H1 (cell line): ENCODE measurements around the gene AHNAK2.

Experiments
- EZH2 ChIP-seq: fragments of 200-600 bp; sonication (generic); IDR thresholded peaks from 2 replicates; pipeline ENCODE4 v1.7.1; 2012; ENCODE audit warnings: low read depth, mild to moderate bottlenecking, moderate library complexity, low read length, inconsistent platforms; ENCODE audit not compliant: severe bottlenecking
- MAFK ChIP-seq: IDR thresholded peaks from 2 replicates; pipeline ENCODE4 v1.6.1; 2012; ENCODE audit warnings: low read depth, mild to moderate bottlenecking, improper control_type of control experiment, low read length
- POLR2A ChIP-seq, 2 experiments: IDR thresholded peaks; 1 replicate in 1 of 2; 2 replicates in 1 of 2; pipeline ENCODE4 v1.6.1; 2011; ENCODE audit warnings: low read depth in 2 of 2, low read length in 2 of 2, mild to moderate bottlenecking in 2 of 2; ENCODE audit errors: control extremely low read depth in 1 of 2
- POLR2AphosphoS5 ChIP-seq: IDR thresholded peaks from 2 replicates; pipeline ENCODE4 v1.6.1; 2011; ENCODE audit warnings: low read depth, low read length
- RNF2 ChIP-seq: fragments of 200-900, 300-1000 bp; sonication (generic); IDR thresholded peaks from 2 replicates; pipeline ENCODE4 v1.7.1; 2016; ENCODE audit warnings: borderline replicate concordance, low read depth, mild to moderate bottlenecking, antibody characterized with exemption, low read length; ENCODE audit not compliant: poor library complexity, severe bottlenecking; ENCODE audit errors: missing control alignments
- SUZ12 ChIP-seq: fragments of 200-600 bp; sonication (generic); IDR thresholded peaks from 2 replicates; pipeline ENCODE4 v1.6.1; 2012; ENCODE audit warnings: mild to moderate bottlenecking, inconsistent platforms, low read length, moderate library complexity, mixed read lengths
- TF ChIP-seq, protein P1 (sequence below): IDR thresholded peaks from 2 replicates; pipeline ENCODE4 v1.6.1; 2012; ENCODE audit warnings: inconsistent platforms
- TF ChIP-seq, protein P2 (sequence below), 3 experiments: IDR thresholded peaks; 1 replicate in 2 of 3; 2 replicates in 1 of 3; pipeline versions ENCODE4 v1.5.1 to v1.6.1; 2011; ENCODE audit warnings: low read length in 3 of 3, mild to moderate bottlenecking in 3 of 3, inconsistent platforms in 2 of 3, low read depth in 1 of 3, moderate library complexity in 1 of 3; ENCODE audit not compliant: insufficient read depth in 1 of 3; ENCODE audit errors: control extremely low read depth in 1 of 3

DNA sequence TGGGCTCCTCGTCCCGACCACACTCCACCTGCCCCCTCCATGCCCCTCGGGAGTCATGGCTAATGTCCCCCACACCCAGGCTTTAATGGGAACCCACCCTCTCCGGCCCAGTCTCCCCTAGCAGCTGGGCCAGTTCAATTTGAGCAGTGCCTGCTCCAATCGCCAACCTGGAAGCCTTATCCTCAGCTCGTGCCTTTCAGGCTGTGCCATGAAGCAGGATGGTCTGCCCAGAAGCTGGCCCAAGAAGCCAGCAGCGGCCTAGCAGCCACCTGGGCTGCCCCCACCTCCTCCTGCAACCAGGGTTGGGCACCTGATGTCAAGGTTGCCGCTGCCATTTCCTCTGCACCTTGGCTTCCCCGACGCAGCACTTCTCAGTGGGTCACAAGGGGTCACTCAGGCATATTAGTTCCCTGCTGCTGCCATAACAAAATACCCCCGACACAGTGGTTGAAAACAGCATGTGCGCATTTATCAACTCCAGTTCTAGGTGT lies 5.1 kb upstream of the AHNAK2 start:
- TF ChIP-seq, protein P1, sequence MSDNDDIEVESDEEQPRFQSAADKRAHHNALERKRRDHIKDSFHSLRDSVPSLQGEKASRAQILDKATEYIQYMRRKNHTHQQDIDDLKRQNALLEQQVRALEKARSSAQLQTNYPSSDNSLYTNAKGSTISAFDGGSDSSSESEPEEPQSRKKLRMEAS: no peak
- no peak for TF ChIP-seq POLR2A (IDR thresholded peaks at IDR 0.05; ENCODE audit: control extremely low read depth in 1 of 2, low read depth in 2 of 2, low read length in 2 of 2)
- TF ChIP-seq, protein P2, sequence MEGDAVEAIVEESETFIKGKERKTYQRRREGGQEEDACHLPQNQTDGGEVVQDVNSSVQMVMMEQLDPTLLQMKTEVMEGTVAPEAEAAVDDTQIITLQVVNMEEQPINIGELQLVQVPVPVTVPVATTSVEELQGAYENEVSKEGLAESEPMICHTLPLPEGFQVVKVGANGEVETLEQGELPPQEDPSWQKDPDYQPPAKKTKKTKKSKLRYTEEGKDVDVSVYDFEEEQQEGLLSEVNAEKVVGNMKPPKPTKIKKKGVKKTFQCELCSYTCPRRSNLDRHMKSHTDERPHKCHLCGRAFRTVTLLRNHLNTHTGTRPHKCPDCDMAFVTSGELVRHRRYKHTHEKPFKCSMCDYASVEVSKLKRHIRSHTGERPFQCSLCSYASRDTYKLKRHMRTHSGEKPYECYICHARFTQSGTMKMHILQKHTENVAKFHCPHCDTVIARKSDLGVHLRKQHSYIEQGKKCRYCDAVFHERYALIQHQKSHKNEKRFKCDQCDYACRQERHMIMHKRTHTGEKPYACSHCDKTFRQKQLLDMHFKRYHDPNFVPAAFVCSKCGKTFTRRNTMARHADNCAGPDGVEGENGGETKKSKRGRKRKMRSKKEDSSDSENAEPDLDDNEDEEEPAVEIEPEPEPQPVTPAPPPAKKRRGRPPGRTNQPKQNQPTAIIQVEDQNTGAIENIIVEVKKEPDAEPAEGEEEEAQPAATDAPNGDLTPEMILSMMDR (IDR thresholded peaks at IDR 0.05; ENCODE audit: control extremely low read depth in 1 of 3, insufficient read depth in 1 of 3, low read depth in 1 of 3, low read length in 3 of 3): no peak
- no peak for TF ChIP-seq RNF2
- TF ChIP-seq SUZ12: no peak
- TF ChIP-seq MAFK: no peak
- TF ChIP-seq EZH2: no peak
- no peak for TF ChIP-seq POLR2AphosphoS5
